Stomach smooth muscle (tissue), 2 donors: ENCODE results near the gene GK.
"Not testable (repeated sequence)": the region's sequence is repeated elsewhere in the genome, so short reads cannot be mapped to it uniquely, and the experiment has no call there.

Experiments used
- H3K27ac ChIP-seq: one replicate; pipeline ENCODE4 v1.7.0; 2013; ENCODE audit warnings: mild to moderate bottlenecking, low read length, inconsistent platforms
- H3K27me3 ChIP-seq, 2 donors: one replicate each; pipeline ENCODE4 v1.7.0; 2013; ENCODE audit warnings: low read length in 2 of 2; ENCODE audit not compliant: insufficient read depth in 2 of 2, control insufficient read depth in 1 of 2
- H3K36me3 ChIP-seq, 2 donors: one replicate each; pipeline ENCODE4 v1.7.0; 2013; ENCODE audit warnings: low read length in 2 of 2; ENCODE audit not compliant: control insufficient read depth in 2 of 2, insufficient read depth in 2 of 2
- H3K4me1 ChIP-seq: one replicate; pipeline ENCODE4 v1.7.0; 2013; ENCODE audit warnings: low read length; ENCODE audit not compliant: control insufficient read depth, insufficient read depth
- H3K4me3 ChIP-seq, 2 donors: one replicate each; pipeline ENCODE4 v1.7.0; 2013; ENCODE audit warnings: low read length in 2 of 2
- H3K9ac ChIP-seq, 2 donors: one replicate each; pipeline ENCODE4 v1.7.0; 2013; ENCODE audit warnings: low read length in 2 of 2, mild to moderate bottlenecking in 1 of 2
- H3K9me3 ChIP-seq, 2 donors: one replicate each; pipeline ENCODE4 v1.7.0; 2013; ENCODE audit warnings: low read length in 2 of 2; ENCODE audit not compliant: control insufficient read depth in 2 of 2
- donor health status: healthy.
- donor health status: Pancreatic carcinoma.

Gene GK

GRCh38 chrX:30627818-30628652 is 25.2 kb upstream of the GK start:
- Histone ChIP-seq H3K9ac (no peak overlapping the region), H3K4me1 (no peaks in the 10 kb centered on the region), H3K9me3 (no peaks in the 10 kb centered on the region), H3K4me3 (no peak overlapping the region), H3K36me3 (no peaks in the 10 kb centered on the region), H3K27ac (no peak overlapping the region), H3K27me3 (no peaks in the 10 kb centered on the region)

GRCh38 chrX:30634070-30634469 is 19.2 kb upstream of the GK start:
- not testable (repeated sequence) for H3K9ac ChIP-seq, H3K27ac ChIP-seq, H3K9me3 ChIP-seq, H3K4me3 ChIP-seq, H3K4me1 ChIP-seq, H3K27me3 ChIP-seq, H3K36me3 ChIP-seq

GRCh38 chrX:30635630-30636029 is 17.6 kb upstream of the GK start:
- H3K9me3 ChIP-seq, result no peaks in the 10 kb centered on the region
- H3K4me3 ChIP-seq, result no peak overlapping the region
- H3K4me1 ChIP-seq, result no peaks in the 10 kb centered on the region
- peaks cover 0 to 1% of the 10 kb centered on the region in 2 donors for H3K27me3 ChIP-seq
- no peaks in the 10 kb centered on the region for H3K36me3 ChIP-seq
- H3K9ac ChIP-seq, result no peak overlapping the region
- no peak overlapping the region for H3K27ac ChIP-seq

- H3K9me3 ChIP-seq, result no peaks in the 10 kb centered on the region
- H3K4me1 ChIP-seq, result no peaks in the 10 kb centered on the region
- H3K27ac ChIP-seq, result no peak overlapping the region
- no peak overlapping the region for H3K4me3 ChIP-seq
- no peaks in the 10 kb centered on the region for H3K36me3 ChIP-seq
- H3K27me3 ChIP-seq, result peaks cover 0 to 2% of the 10 kb centered on the region in 2 donors
- no peak overlapping the region for H3K9ac ChIP-seq
Measured at GRCh38 chrX:30637874-30638815, 15.1 kb upstream of the GK start.

GRCh38 chrX:30639702-30640101 is 13.5 kb upstream of the GK start:
- H3K4me1 ChIP-seq, H3K36me3 ChIP-seq, H3K27ac ChIP-seq, H3K27me3 ChIP-seq, H3K9me3 ChIP-seq, H3K9ac ChIP-seq, H3K4me3 ChIP-seq: not testable (repeated sequence)

GRCh38 chrX:30642642-30643041 is 10.6 kb upstream of the GK start:
- Histone ChIP-seq H3K9ac (no peak overlapping the region), H3K36me3 (no peaks in the 10 kb centered on the region), H3K4me1 (no peaks in the 10 kb centered on the region), H3K4me3 (no peak overlapping the region), H3K9me3 (no peaks in the 10 kb centered on the region), H3K27ac (no peak overlapping the region), H3K27me3 (peaks cover 0 to 2% of the 10 kb centered on the region in 2 donors)

GRCh38 chrX:30643313-30643821 is 9.9 kb upstream of the GK start:
- Histone ChIP-seq H3K4me1 (no peaks in the 10 kb centered on the region), H3K9me3 (no peaks in the 10 kb centered on the region), H3K27ac (no peak overlapping the region), H3K9ac (no peak overlapping the region), H3K36me3 (no peaks in the 10 kb centered on the region), H3K27me3 (peaks cover 0 to 4% of the 10 kb centered on the region in 2 donors), H3K4me3 (no peak overlapping the region)

GRCh38 chrX:30649859-30650258 is 3.4 kb upstream of the GK start:
- Histone ChIP-seq H3K27me3 (peaks cover 0 to 2% of the 10 kb centered on the region in 2 donors), H3K4me1 (no peaks in the 10 kb centered on the region), H3K9ac (no peak overlapping the region), H3K4me3 (no peak overlapping the region), H3K36me3 (no peaks in the 10 kb centered on the region), H3K9me3 (no peaks in the 10 kb centered on the region), H3K27ac (no peak overlapping the region)

- peak overlapping the region; percentile 69 for H3K27ac ChIP-seq
- peak overlapping the region; percentile 77 to 79 for H3K4me3 ChIP-seq
- H3K9me3 ChIP-seq, result no peaks in the 10 kb centered on the region
- H3K27me3 ChIP-seq, result peaks cover 0 to 1% of the 10 kb centered on the region in 2 donors
- H3K4me1 ChIP-seq, result no peaks in the 10 kb centered on the region
- H3K9ac ChIP-seq, result peak overlapping the region; percentile 20 to 36
- H3K36me3 ChIP-seq, result no peaks in the 10 kb centered on the region
Measured at GRCh38 chrX:30652527-30653414, 452 bp upstream of the GK start.

- not testable (repeated sequence) for H3K9me3 ChIP-seq, H3K27me3 ChIP-seq, H3K36me3 ChIP-seq, H3K4me1 ChIP-seq, H3K9ac ChIP-seq, H3K4me3 ChIP-seq, H3K27ac ChIP-seq
Measured at GRCh38 chrX:30654386-30654785, 1.2 kb downstream of the GK start.
